Measurements from ENCODE around the gene SH2D7.

SH2D7 gene

GRCh38 chr15:78098131-78098755, 5.9 kb downstream of the SH2D7 start:
- Mint-ChIP-seq H3K9me3 (no peaks in the 10 kb centered on the region), H3K36me3 (no peaks in the 10 kb centered on the region), H3K27ac (no peak overlapping the region)

GRCh38 chr15:78100886-78101285, 8.5 kb downstream of the SH2D7 start:
- H3K4me1 Mint-ChIP-seq = peaks cover 3% of the 10 kb centered on the region
- H3K27me3 Mint-ChIP-seq = no peaks in the 10 kb centered on the region
- DNase-seq (ENCODE audit: low spot score in 2 of 2) (no peak), ATAC-seq (ENCODE audit: low read depth) (no peak)
- no peak overlapping the region for H3K27ac Mint-ChIP-seq
- no peaks in the 10 kb centered on the region for H3K36me3 Mint-ChIP-seq
- no peak overlapping the region for H3K4me3 Mint-ChIP-seq
- H3K9me3 Mint-ChIP-seq = no peaks in the 10 kb centered on the region

More at GRCh38 chr15:78098131-78098755, 5.9 kb downstream of the SH2D7 start:
- no peaks in the 10 kb centered on the region for H3K27me3 Mint-ChIP-seq
- ATAC-seq (ENCODE audit: low read depth) (no peak), DNase-seq (ENCODE audit: low spot score in 2 of 2) (no peak)
- no peaks in the 10 kb centered on the region for H3K4me1 Mint-ChIP-seq
- H3K4me3 Mint-ChIP-seq = no peak overlapping the region

DNA sequence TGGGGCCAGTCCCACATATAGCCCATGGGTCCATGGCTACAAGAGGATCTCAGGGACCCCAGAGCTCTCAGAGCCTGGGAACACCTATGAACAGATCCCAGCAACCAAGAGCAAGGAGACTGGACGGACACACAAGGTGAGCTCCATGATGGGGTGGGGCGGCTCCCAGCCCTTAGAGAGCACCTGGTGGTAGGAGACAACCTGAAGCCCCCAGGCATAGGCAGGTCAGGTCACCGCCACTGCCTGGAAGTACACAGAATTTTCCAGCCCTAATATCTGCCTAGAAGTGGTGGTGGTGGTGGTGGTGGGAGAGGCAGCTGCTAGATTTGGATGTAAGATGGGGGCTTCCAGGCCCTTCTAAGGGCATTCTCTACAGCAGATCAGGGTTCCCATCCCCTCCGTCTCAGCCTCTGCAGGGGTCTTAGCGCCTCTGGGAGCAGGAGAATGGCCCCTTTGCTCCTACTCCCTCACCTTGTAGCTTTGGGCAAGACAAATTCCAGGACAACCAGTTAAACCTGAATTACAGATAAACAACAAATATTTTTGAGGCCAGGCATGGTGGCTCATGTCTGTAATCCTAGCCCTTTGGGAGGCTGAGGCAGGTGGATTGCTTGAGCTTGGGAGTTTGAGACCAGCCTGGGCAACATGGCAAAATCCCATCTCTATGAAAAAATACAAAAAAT, 9.2 kb downstream of the SH2D7 start:
- no peak overlapping the region for H3K4me3 Mint-ChIP-seq
- DNase-seq (ENCODE audit: low spot score in 2 of 2) = no peak
- no peaks in the 10 kb centered on the region for H3K27me3 Mint-ChIP-seq
- H3K36me3 Mint-ChIP-seq = no peaks in the 10 kb centered on the region
- H3K4me1 Mint-ChIP-seq = peaks cover 3% of the 10 kb centered on the region
- H3K9me3 Mint-ChIP-seq = no peaks in the 10 kb centered on the region
- no peak overlapping the region for H3K27ac Mint-ChIP-seq
- no peak for ATAC-seq (ENCODE audit: low read depth)

DNA sequence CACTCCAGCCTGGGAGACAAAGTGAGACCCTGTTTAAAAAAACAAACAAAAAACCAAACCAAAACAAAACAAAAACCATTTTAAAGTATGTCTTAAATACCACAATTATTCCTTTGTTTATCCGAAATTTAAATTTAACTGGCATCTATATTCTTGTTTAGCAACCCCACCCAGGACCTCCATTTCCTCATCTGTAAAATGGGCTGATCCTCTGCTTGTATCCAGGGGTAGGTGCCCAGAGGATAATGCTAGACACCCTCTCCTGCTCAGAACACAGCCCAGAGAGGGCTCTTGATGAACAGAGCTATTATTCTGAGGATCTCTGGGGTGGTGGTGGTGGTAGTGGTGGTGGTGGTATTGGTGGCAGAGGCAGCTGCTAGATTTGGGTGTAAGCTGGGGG, 9.8 kb downstream of the SH2D7 start:
- Mint-ChIP-seq H3K27ac (no peak overlapping the region), H3K36me3 (no peaks in the 10 kb centered on the region), H3K4me3 (no peak overlapping the region), H3K4me1 (peaks cover 3% of the 10 kb centered on the region), H3K9me3 (no peaks in the 10 kb centered on the region), H3K27me3 (no peaks in the 10 kb centered on the region)
- DNase-seq (ENCODE audit: low spot score in 2 of 2) (no peak), ATAC-seq (ENCODE audit: low read depth) (no peak)

GRCh38 chr15:78102741-78103140, 10.4 kb downstream of the SH2D7 start:
- H3K4me3 Mint-ChIP-seq = no peak overlapping the region
- H3K9me3 Mint-ChIP-seq = no peaks in the 10 kb centered on the region
- ATAC-seq (ENCODE audit: low read depth) (no peak), DNase-seq (ENCODE audit: low spot score in 2 of 2) (no peak)
- peaks cover 3% of the 10 kb centered on the region for H3K4me1 Mint-ChIP-seq
- no peaks in the 10 kb centered on the region for H3K36me3 Mint-ChIP-seq
- H3K27me3 Mint-ChIP-seq = no peaks in the 10 kb centered on the region
- no peak overlapping the region for H3K27ac Mint-ChIP-seq

- ATAC-seq (ENCODE audit: low read depth) = no peak
- DNase-seq (ENCODE audit: low spot score in 2 of 2) = no peak
- H3K36me3 Mint-ChIP-seq = no peaks in the 10 kb centered on the region
- H3K4me1 Mint-ChIP-seq = peaks cover 3% of the 10 kb centered on the region
- no peaks in the 10 kb centered on the region for H3K27me3 Mint-ChIP-seq
- H3K9me3 Mint-ChIP-seq = no peaks in the 10 kb centered on the region
- H3K4me3 Mint-ChIP-seq = no peak overlapping the region
- no peak overlapping the region for H3K27ac Mint-ChIP-seq
These were observed 11.2 kb downstream of the SH2D7 start for GRCh38 chr15:78103406-78104118.

DNA sequence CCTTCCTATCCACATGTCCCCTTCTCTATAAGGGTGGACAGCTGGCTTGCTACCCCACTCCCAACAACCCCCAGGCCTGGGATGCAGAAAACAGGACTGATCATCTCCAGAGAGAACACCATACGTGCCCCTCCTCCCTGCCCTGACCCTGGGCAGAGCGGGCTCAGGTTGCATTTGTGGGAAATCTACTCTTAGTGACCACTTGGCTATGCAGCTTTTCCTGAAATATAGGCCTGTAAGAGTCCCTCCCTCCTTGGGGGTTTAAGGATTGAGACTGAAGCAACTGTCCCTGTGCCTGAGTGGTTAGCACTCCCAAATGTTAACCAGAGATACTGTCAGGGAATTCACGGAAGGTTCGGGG, 11.7 kb downstream of the SH2D7 start:
- DNase-seq (ENCODE audit: low spot score in 2 of 2) (no peak), ATAC-seq (ENCODE audit: low read depth) (no peak)
- no peaks in the 10 kb centered on the region for H3K9me3 Mint-ChIP-seq
- H3K36me3 Mint-ChIP-seq = no peaks in the 10 kb centered on the region
- H3K4me1 Mint-ChIP-seq = peaks cover 3% of the 10 kb centered on the region
- no peak overlapping the region for H3K4me3 Mint-ChIP-seq
- H3K27me3 Mint-ChIP-seq = no peaks in the 10 kb centered on the region
- H3K27ac Mint-ChIP-seq = no peak overlapping the region

DNA sequence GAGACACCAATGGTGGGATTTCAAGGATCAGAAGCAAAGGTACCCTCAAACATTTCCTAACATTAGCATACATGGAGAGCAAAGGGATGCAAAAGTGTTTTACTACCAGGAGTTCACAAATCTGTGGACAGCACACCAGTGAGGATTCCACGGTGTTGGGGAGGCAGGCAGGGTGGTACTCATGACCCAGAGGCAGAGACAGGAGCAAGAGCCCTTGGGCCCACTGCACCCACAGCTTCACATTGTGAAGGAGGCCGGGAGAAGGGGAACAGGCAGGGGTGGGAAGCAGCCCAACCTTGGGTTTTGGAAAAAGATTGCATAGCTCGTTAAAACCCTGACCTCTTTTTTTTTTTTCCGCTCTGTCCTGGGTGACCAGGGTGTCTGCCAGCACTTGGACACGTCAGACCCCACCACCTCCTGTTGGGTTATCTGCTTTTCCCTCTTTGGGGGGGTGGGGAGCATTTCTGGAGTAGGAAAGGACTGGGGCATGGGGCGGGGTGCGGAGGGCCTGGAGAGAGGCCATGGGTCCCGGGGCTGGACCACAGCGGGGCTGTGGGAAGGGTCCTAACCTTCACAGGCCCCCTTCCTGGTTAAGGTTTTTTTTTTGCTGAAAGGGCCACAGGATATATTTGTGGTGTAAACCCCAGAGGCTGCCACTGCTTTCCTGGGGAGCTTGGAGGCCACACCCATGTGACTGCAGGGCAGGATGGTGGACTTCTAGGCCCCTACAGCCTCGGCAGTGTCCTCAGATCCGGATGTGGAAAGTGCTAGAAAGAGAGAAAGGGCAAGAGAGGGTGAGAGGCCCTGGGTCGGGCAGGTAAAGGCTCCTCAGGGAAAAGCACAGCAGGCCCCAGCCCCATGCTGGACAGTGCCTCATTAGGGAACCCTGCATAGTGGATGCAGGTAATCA, 12.5 kb downstream of the SH2D7 start:
- Mint-ChIP-seq H3K4me3 (no peak overlapping the region), H3K27ac (no peak overlapping the region), H3K4me1 (peaks cover 3% of the 10 kb centered on the region), H3K36me3 (no peaks in the 10 kb centered on the region), H3K27me3 (no peaks in the 10 kb centered on the region), H3K9me3 (no peaks in the 10 kb centered on the region)
- DNase-seq (ENCODE audit: low spot score in 2 of 2) = no peak
- ATAC-seq (ENCODE audit: low read depth) = no peak

- ATAC-seq (ENCODE audit: low read depth) = no peak
- Mint-ChIP-seq H3K4me3 (no peak overlapping the region), H3K4me1 (peaks cover 3% of the 10 kb centered on the region), H3K27me3 (no peaks in the 10 kb centered on the region), H3K9me3 (no peaks in the 10 kb centered on the region), H3K36me3 (no peaks in the 10 kb centered on the region), H3K27ac (no peak overlapping the region)
- no peak for DNase-seq (ENCODE audit: low spot score in 2 of 2)
These were observed 13.3 kb downstream of the SH2D7 start for GRCh38 chr15:78105476-78106241.

GRCh38 chr15:78107471-78107870, 15.1 kb downstream of the SH2D7 start:
- no peaks in the 10 kb centered on the region for H3K36me3 Mint-ChIP-seq
- no peaks in the 10 kb centered on the region for H3K27me3 Mint-ChIP-seq
- H3K4me1 Mint-ChIP-seq = peaks cover 3% of the 10 kb centered on the region
- DNase-seq (ENCODE audit: low spot score in 2 of 2) (no peak), ATAC-seq (ENCODE audit: low read depth) (no peak)
- no peak overlapping the region for H3K4me3 Mint-ChIP-seq
- H3K9me3 Mint-ChIP-seq = no peaks in the 10 kb centered on the region
- H3K27ac Mint-ChIP-seq = no peak overlapping the region

- Mint-ChIP-seq H3K9me3 (no peaks in the 10 kb centered on the region), H3K4me1 (peaks cover 9% of the 10 kb centered on the region), H3K27ac (no peak overlapping the region), H3K36me3 (no peaks in the 10 kb centered on the region), H3K4me3 (no peak overlapping the region), H3K27me3 (no peaks in the 10 kb centered on the region)
- peak; percentile 76 to 78 for DNase-seq (ENCODE audit: low spot score in 2 of 2)
- ATAC-seq (ENCODE audit: low read depth) = peak; percentile 89
These were observed 16.1 kb downstream of the SH2D7 start for GRCh38 chr15:78108300-78109084.

GRCh38 chr15:78109156-78109555, 16.8 kb downstream of the SH2D7 start:
- H3K4me1 Mint-ChIP-seq = peaks cover 8% of the 10 kb centered on the region
- DNase-seq (ENCODE audit: low spot score in 2 of 2) (no peak), ATAC-seq (ENCODE audit: low read depth) (no peak)
- no peak overlapping the region for H3K27ac Mint-ChIP-seq
- no peaks in the 10 kb centered on the region for H3K9me3 Mint-ChIP-seq
- H3K4me3 Mint-ChIP-seq = no peak overlapping the region
- no peaks in the 10 kb centered on the region for H3K27me3 Mint-ChIP-seq
- no peaks in the 10 kb centered on the region for H3K36me3 Mint-ChIP-seq

DNA sequence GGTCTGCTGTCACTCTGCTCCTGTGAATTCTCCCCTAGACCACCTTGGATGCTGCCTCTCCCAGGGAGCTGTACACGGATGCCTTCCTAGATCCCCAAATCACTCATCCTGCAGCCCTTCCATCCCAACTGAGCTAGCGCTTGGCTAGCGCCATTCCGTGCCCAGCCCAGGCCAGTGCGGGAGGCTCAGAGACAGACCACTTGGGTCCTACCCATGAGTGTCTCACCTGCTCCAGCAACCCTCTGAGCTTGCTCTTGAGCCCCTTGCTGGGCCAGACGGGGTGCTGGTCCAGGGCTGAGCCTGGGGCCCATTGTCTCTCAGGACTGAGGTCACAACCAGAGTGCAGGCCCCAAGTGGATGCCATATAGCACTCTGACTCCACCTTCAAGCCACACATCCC, 17.7 kb downstream of the SH2D7 start:
- no peaks in the 10 kb centered on the region for H3K9me3 Mint-ChIP-seq
- H3K4me3 Mint-ChIP-seq = no peak overlapping the region
- H3K27me3 Mint-ChIP-seq = no peaks in the 10 kb centered on the region
- DNase-seq (ENCODE audit: low spot score in 2 of 2) (no peak), ATAC-seq (ENCODE audit: low read depth) (no peak)
- H3K27ac Mint-ChIP-seq = no peak overlapping the region
- H3K36me3 Mint-ChIP-seq = no peaks in the 10 kb centered on the region
- peaks cover 8% of the 10 kb centered on the region for H3K4me1 Mint-ChIP-seq
